HUES48 (cell line): ENCODE results near the gene UBXN10.

Experiments
- H3K27ac ChIP-seq: one replicate; pipeline ENCODE4 v1.7.0; 2013; ENCODE audit warnings: low read depth, low read length, inconsistent platforms
- H3K27me3 ChIP-seq: 2 replicates; pipeline ENCODE4 v1.6.1; 2013; ENCODE audit warnings: mild to moderate bottlenecking, low read length; ENCODE audit not compliant: control insufficient read depth, insufficient read depth
- H3K36me3 ChIP-seq: 2 replicates; pipeline ENCODE4 v1.6.1; 2013; ENCODE audit warnings: low read length; ENCODE audit not compliant: control insufficient read depth, insufficient read depth
- H3K4me1 ChIP-seq: 2 replicates; pipeline ENCODE4 v1.6.1; 2013; ENCODE audit warnings: mild to moderate bottlenecking, low read length; ENCODE audit not compliant: control insufficient read depth, insufficient read depth
- H3K4me3 ChIP-seq: 2 replicates; pipeline ENCODE4 v1.5.1; 2013; ENCODE audit warnings: mild to moderate bottlenecking, low read depth, low read length
- H3K9ac ChIP-seq: 2 replicates; pipeline ENCODE4 v1.6.1; 2013; ENCODE audit warnings: mild to moderate bottlenecking, low read depth, low read length, moderate library complexity
- H3K9me3 ChIP-seq: 2 replicates; pipeline ENCODE4 v1.6.1; 2013; ENCODE audit warnings: low read length; ENCODE audit not compliant: control insufficient read depth, insufficient read depth

Gene UBXN10

GRCh38 chr1:20154301-20154831 lies 31.5 kb upstream of the UBXN10 start:
- Histone ChIP-seq H3K4me1 (peaks cover 10% of the 10 kb centered on the region), H3K4me3 (no peak overlapping the region), H3K9me3 (no peaks in the 10 kb centered on the region), H3K9ac (no peak overlapping the region), H3K27ac (no peak overlapping the region), H3K27me3 (no peaks in the 10 kb centered on the region), H3K36me3 (no peaks in the 10 kb centered on the region)

- no peak overlapping the region for H3K9ac ChIP-seq
- no peaks in the 10 kb centered on the region for H3K27me3 ChIP-seq
- peaks cover 19% of the 10 kb centered on the region for H3K9me3 ChIP-seq
- H3K4me3 ChIP-seq = no peak overlapping the region
- H3K27ac ChIP-seq = no peak overlapping the region
- H3K4me1 ChIP-seq = no peaks in the 10 kb centered on the region
- no peaks in the 10 kb centered on the region for H3K36me3 ChIP-seq
Observed at GRCh38 chr1:20158358-20159070, 27.4 kb upstream of the UBXN10 start.

DNA sequence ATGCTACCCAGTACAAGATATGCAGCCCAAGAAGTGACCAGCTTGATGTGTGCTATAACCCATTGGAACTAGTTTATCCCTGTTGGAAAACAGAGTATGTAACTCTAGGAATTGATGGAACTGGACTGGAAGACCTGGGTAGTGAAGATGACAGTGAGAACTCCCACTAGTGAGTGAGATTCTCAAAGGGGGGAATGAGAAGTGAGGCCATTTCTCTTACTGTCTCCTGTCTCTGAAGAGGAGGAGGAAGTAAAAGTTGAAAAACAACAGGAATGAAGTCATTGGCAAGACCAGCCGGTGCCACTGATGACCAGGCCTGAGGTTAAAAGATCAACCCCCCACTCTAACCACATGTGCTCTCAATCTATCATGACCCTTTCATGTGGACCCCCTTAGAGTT lies 25.9 kb upstream of the UBXN10 start:
- Histone ChIP-seq H3K9me3 (peaks cover 19% of the 10 kb centered on the region), H3K27ac (no peak overlapping the region), H3K36me3 (no peaks in the 10 kb centered on the region), H3K4me1 (no peaks in the 10 kb centered on the region), H3K9ac (no peak overlapping the region), H3K4me3 (no peak overlapping the region), H3K27me3 (no peaks in the 10 kb centered on the region)

DNA sequence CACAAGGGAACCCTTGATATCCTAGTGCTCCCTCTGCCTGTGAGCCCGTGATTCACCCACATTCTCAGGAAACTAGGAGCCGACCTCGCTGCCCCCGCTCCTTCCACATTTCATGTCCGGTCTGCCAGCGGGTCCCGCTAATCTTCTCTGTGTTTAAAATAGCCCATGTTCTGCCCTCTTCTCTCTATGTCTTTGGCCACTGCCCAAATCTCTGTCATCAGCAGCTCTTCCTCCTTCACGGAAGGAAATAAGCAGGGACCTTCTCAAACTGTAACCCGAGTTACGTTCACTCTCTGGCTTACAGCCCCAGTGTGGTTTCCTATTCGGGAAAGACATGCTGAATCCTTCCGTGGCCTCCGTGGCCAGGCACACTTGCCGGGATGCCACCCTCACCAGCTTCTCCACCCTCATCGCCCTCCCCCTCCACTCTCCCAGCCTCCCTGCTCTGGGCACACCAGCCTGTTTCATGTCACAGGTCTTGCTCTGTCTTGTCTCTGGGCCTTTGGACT lies 21.1 kb upstream of the UBXN10 start:
- no peaks in the 10 kb centered on the region for H3K27me3 ChIP-seq

DNA sequence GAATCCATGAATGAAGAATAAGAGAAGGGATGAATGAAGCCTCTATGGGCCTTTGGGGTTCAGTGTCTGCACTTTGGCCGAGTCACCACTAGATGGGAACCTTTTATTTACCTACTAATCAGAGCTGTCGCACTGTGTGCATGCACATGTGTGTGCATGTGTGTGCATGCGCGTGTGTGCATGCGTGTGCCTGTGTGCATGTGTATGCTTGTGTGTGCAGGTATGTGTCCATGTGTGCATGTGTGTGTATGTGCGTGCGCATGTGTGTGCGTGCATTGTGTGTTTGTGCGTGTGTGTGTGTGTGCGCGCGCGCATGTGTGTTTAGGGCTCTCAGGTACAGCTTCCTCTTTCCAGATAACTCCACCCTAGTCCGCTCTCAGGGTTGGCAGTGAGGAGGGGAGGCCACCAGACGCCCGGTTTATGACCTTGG lies 20.4 kb upstream of the UBXN10 start:
- Histone ChIP-seq H3K27me3 (no peaks in the 10 kb centered on the region), H3K27ac (no peak overlapping the region), H3K4me1 (no peaks in the 10 kb centered on the region), H3K36me3 (no peaks in the 10 kb centered on the region), H3K9ac (no peak overlapping the region), H3K9me3 (peaks cover 8% of the 10 kb centered on the region; the same call in 1 of the 2 replicates), H3K4me3 (no peak overlapping the region)

More for the DNA sequence above, 21.1 kb upstream of the UBXN10 start:
- Histone ChIP-seq H3K9me3 (peaks cover 15% of the 10 kb centered on the region), H3K4me3 (no peak overlapping the region), H3K27ac (no peak overlapping the region), H3K4me1 (no peaks in the 10 kb centered on the region), H3K9ac (no peak overlapping the region), H3K36me3 (no peaks in the 10 kb centered on the region)

GRCh38 chr1:20166051-20166450 lies 19.8 kb upstream of the UBXN10 start:
- Histone ChIP-seq H3K4me1 (no peaks in the 10 kb centered on the region), H3K4me3 (no peak overlapping the region), H3K9ac (no peak overlapping the region), H3K36me3 (no peaks in the 10 kb centered on the region), H3K27ac (no peak overlapping the region), H3K9me3 (0 out of 2 replicates have a peak, but pooled peaks cover 3% of the 10 kb centered on the region), H3K27me3 (no peaks in the 10 kb centered on the region)

DNA sequence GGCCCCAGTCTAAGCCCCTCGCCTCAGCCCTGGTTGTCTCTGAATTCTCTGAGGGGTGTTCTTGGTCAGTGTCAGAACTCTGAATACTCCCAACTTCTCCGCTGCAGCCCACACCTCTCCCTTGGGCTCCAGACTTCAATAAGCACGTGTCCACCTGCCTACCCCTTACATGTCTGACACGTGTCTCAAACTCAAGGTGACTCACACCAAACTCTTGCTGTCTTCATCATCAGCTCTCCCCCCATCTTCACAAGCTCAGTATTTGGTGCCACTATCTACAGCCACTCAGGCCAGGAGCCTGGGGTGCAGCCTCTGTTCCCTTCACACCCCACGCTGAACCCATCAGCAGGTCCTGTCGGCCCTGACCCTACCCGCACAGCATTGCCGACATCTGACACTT lies 18.8 kb upstream of the UBXN10 start:
- Histone ChIP-seq H3K27ac (no peak overlapping the region), H3K9ac (no peak overlapping the region), H3K36me3 (no peaks in the 10 kb centered on the region), H3K4me3 (no peak overlapping the region), H3K9me3 (no peaks in the 10 kb centered on the region), H3K27me3 (no peaks in the 10 kb centered on the region), H3K4me1 (no peaks in the 10 kb centered on the region)

- no peak overlapping the region for H3K4me3 ChIP-seq
- no peak overlapping the region for H3K9ac ChIP-seq
- no peak overlapping the region for H3K27ac ChIP-seq
- no peaks in the 10 kb centered on the region for H3K4me1 ChIP-seq
- H3K36me3 ChIP-seq = no peaks in the 10 kb centered on the region
- no peaks in the 10 kb centered on the region for H3K27me3 ChIP-seq
- no peaks in the 10 kb centered on the region for H3K9me3 ChIP-seq
Observed at GRCh38 chr1:20168564-20169491, 17.1 kb upstream of the UBXN10 start.

DNA sequence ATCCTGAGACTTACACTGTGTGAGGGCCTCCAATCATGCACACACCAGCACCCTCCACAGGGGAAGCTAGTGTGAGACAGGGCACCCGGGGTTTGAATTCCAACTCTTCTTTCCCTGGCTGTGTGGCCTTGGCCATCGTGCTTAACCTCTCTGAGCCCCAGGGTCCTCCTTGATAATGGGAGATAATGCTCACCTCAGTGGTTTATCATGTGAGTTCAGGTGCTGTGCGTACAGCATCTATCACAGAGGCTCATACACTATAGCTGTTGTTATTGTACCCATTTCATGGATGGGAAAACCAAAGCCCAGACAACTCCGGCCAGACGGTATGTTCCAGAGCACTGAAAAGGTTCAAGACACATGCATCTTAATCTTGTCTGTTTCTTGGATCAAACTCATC lies 16.0 kb upstream of the UBXN10 start:
- H3K9ac ChIP-seq = no peak overlapping the region
- no peaks in the 10 kb centered on the region for H3K4me1 ChIP-seq
- no peaks in the 10 kb centered on the region for H3K9me3 ChIP-seq
- no peak overlapping the region for H3K27ac ChIP-seq
- H3K27me3 ChIP-seq = no peaks in the 10 kb centered on the region
- no peak overlapping the region for H3K4me3 ChIP-seq
- H3K36me3 ChIP-seq = no peaks in the 10 kb centered on the region

GRCh38 chr1:20172033-20172590 lies 13.8 kb upstream of the UBXN10 start:
- H3K4me3 ChIP-seq = no peak overlapping the region
- H3K4me1 ChIP-seq = no peaks in the 10 kb centered on the region
- no peak overlapping the region for H3K27ac ChIP-seq
- no peaks in the 10 kb centered on the region for H3K9me3 ChIP-seq
- peaks cover under 1% of the 10 kb centered on the region; the same call in 1 of the 2 replicates for H3K27me3 ChIP-seq
- H3K36me3 ChIP-seq = no peaks in the 10 kb centered on the region
- no peak overlapping the region for H3K9ac ChIP-seq
